ENCODE measurements around the gene SMG6.

GRCh38 chr17:2042933-2043332 is 260.7 kb downstream of the SMG6 start:
- TF ChIP-seq, protein P1, sequence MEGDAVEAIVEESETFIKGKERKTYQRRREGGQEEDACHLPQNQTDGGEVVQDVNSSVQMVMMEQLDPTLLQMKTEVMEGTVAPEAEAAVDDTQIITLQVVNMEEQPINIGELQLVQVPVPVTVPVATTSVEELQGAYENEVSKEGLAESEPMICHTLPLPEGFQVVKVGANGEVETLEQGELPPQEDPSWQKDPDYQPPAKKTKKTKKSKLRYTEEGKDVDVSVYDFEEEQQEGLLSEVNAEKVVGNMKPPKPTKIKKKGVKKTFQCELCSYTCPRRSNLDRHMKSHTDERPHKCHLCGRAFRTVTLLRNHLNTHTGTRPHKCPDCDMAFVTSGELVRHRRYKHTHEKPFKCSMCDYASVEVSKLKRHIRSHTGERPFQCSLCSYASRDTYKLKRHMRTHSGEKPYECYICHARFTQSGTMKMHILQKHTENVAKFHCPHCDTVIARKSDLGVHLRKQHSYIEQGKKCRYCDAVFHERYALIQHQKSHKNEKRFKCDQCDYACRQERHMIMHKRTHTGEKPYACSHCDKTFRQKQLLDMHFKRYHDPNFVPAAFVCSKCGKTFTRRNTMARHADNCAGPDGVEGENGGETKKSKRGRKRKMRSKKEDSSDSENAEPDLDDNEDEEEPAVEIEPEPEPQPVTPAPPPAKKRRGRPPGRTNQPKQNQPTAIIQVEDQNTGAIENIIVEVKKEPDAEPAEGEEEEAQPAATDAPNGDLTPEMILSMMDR (conservative IDR thresholded peaks at IDR 0.05; ENCODE audit: low read depth, low read length): no peak
- TF ChIP-seq EZH2 (IDR thresholded peaks at IDR 0.05; ENCODE audit: borderline replicate concordance, low read depth, low read length, poor library complexity, severe bottlenecking): no peak
